HepG2 (cell line): ENCODE measurements around the gene TTLL10. TPM values are rescaled to one million over a fixed set of nuclear protein-coding genes. Genes with fewer than 3 reads are reported as not detected.

Experiments
- ATAC-seq: fragments of 200-7000 bp; cut with Tn5 transposase; 3 replicates; pipeline ENCODE4 v1.9.1; 2020; ENCODE audit warnings: mild to moderate bottlenecking, moderate library complexity
- BruUV-seq: library from RNA; stranded (reverse); fragments of 400-500 nt; replicated peaks from 2 replicates; lab custom pipeline; 2021; lab: Mats Ljungman, UMichigan
- CTCF ChIA-PET: fragments of 300-600 bp; formaldehyde crosslinking; extraction: SDS; loops from one replicate; lab custom pipeline; 2021; ENCODE audit warnings: low total read pairs, inconsistent platforms, low intra/inter-chr PET ratio; lab: Yijun Ruan, JAX
- POLR2A ChIA-PET: fragments of 350-600 bp; sonication (Branson Sonifier 250); formaldehyde crosslinking; loops from one replicate; lab custom pipeline; 2020; ENCODE audit warnings: antibody characterized with exemption, inconsistent platforms; lab: Yijun Ruan, JAX
- DNase-seq: peaks from one replicate; pipeline ENCODE4 v3.0.0-alpha.2; 2015; ENCODE audit warnings: low spot score
- FAIRE-seq: peaks from 3 replicates; lab custom pipeline; 2011; peaks lifted over from hg19 to GRCh38; lab: Jason Lieb, UNC
- H2AFZ ChIP-seq: one replicate; pipeline ENCODE4 v1.6.1; 2011; ENCODE audit warnings: low read length, inconsistent platforms
- H3K27ac ChIP-seq: fragments of 300-600 bp; 3 replicates; pipeline ENCODE4 v1.8.0; 2011; ENCODE audit warnings: mixed run types, mild to moderate bottlenecking, mixed read lengths, low read length, inconsistent platforms; ENCODE audit not compliant: insufficient read depth; ENCODE audit errors: extremely low read length
- H3K27me3 ChIP-seq, 2 experiments: fragments of 200-600 bp in 1 of 2; 2 replicates in 1 of 2; 3 replicates in 1 of 2; pipeline versions ENCODE4 v1.6.0 to v1.8.0; 2011; ENCODE audit warnings: low read length in 2 of 2, mild to moderate bottlenecking in 2 of 2, moderate library complexity in 2 of 2, inconsistent platforms in 1 of 2; ENCODE audit not compliant: insufficient read depth in 2 of 2, control insufficient read depth in 1 of 2
- H3K36me3 ChIP-seq, 2 experiments: fragments of 200-600 bp in 1 of 2; replicated peaks in 1 of 2; 2 replicates in 1 of 2; 3 replicates in 1 of 2; pipeline versions ENCODE4 v1.5.1 to v1.8.0; 2011; ENCODE audit warnings: low read length in 2 of 2, inconsistent platforms in 1 of 2; ENCODE audit not compliant: insufficient read depth in 2 of 2, control insufficient read depth in 1 of 2
- H3K4me1 ChIP-seq: 2 replicates; pipeline ENCODE4 v1.5.1; 2012; ENCODE audit warnings: low read length, inconsistent platforms; ENCODE audit not compliant: insufficient read depth
- H3K4me2 ChIP-seq: 2 replicates; pipeline ENCODE4 v1.6.0; 2011; ENCODE audit warnings: low read depth, low read length, inconsistent platforms
- H3K4me3 ChIP-seq, 3 experiments: fragments of 200-600 bp in 1 of 3; sonication (generic), shearing (Covaris generic) in 1 of 3; replicated peaks in 1 of 3; 2 replicates each; pipeline ENCODE4 v1.5.1; 2011 to 2016; ENCODE audit warnings: low read length in 3 of 3, inconsistent platforms in 2 of 3, low read depth in 2 of 3, mild to moderate bottlenecking in 2 of 3, control low read depth in 1 of 3, mixed read lengths in 1 of 3; ENCODE audit not compliant: insufficient read depth in 1 of 3
- H3K79me2 ChIP-seq: one replicate; pipeline ENCODE4 v1.6.1; 2011; ENCODE audit warnings: low read length, inconsistent platforms; ENCODE audit not compliant: insufficient read depth
- H3K9ac ChIP-seq: 2 replicates; pipeline ENCODE4 v1.6.0; 2011; ENCODE audit warnings: mild to moderate bottlenecking, low read depth, low read length, inconsistent platforms; ENCODE audit not compliant: insufficient read depth
- H3K9me3 ChIP-seq: 2 replicates; pipeline ENCODE4 v1.5.1; 2012; ENCODE audit warnings: mild to moderate bottlenecking, low read length
- H4K20me1 ChIP-seq: 2 replicates; pipeline ENCODE4 v1.6.0; 2011; ENCODE audit warnings: inconsistent platforms, mild to moderate bottlenecking, low read length, moderate library complexity; ENCODE audit not compliant: insufficient read depth
- CSRNP2 ChIP-seq: sonication (generic); formaldehyde crosslinking; conservative IDR thresholded peaks from 2 replicates; pipeline ENCODE4 v1.8.0; 2022; ENCODE audit warnings: low read depth, missing genetic modification reagents
- MED8 ChIP-seq: sonication (generic); formaldehyde crosslinking; IDR thresholded peaks from 2 replicates; pipeline ENCODE4 v1.8.1; 2023; ENCODE audit warnings: mild to moderate bottlenecking, missing genetic modification reagents; ENCODE audit not compliant: insufficient replicate concordance
- NFE2 ChIP-seq: sonication (generic); formaldehyde crosslinking; IDR thresholded peaks from 2 replicates; pipeline ENCODE4 v1.4.0; 2020; ENCODE audit warnings: missing genetic modification reagents
- TARDBP ChIP-seq: sonication (generic); formaldehyde crosslinking; IDR thresholded peaks from 2 replicates; pipeline ENCODE4 v1.8.0; 2022; ENCODE audit warnings: mild to moderate bottlenecking, missing genetic modification reagents
- TBX2 ChIP-seq: sonication (generic); formaldehyde crosslinking; IDR thresholded peaks from 2 replicates; pipeline ENCODE4 v1.5.0; 2020; ENCODE audit warnings: missing genetic modification reagents, mild to moderate bottlenecking, borderline replicate concordance
- WGBS: methylation state at CpG from one replicate; pipeline ENCODE4 v1.1.6; 2017; ENCODE audit warnings: low lambda C conversion rate; 5-methylcytosine and 5-hydroxymethylcytosine counted together
- in situ Hi-C: cut with HindIII; loops from 2 replicates; pipeline ENCODE4 v1.10.0; 2017; ENCODE audit warnings: low pct_unique_long_range_greater_than_20kb; ENCODE audit not compliant: extremely low pct_ligation_motif_present
- intact Hi-C: fragments of 100-400 bp; cut with micrococcal nuclease; formaldehyde crosslinking; loops from one replicate; pipeline ENCODE4 v1.10.0; 2022; ENCODE audit not compliant: unreplicated experiment
- polyA plus RNA-seq, 8 experiments: library from polyadenylated mRNA; depleted of rRNA in 3 of 8; stranded (reverse) in 7 of 8; unstranded in 1 of 8; fragments of >200 nt; fragmentation: Illumina TruSeq in 4 of 8; extraction: Trizol in 4 of 8; gene quantifications; 2 replicates each; pipeline versions ENCODE4 v1.2.1 to v1.2.3, GENCODE V29; 2011 to 2016; ENCODE audit warnings: low read depth in 4 of 8, missing spikeins in 1 of 8, mixed read lengths in 1 of 8; ENCODE audit not compliant: insufficient read depth in 1 of 8
- total RNA-seq, 5 experiments: library from RNA; depleted of rRNA; stranded (reverse); fragments of >200 nt; fragmentation: Illumina TruSeq; extraction: Trizol; gene quantifications; 2 replicates each; pipeline ENCODE4 v1.2.3, GENCODE V29; 2016; ENCODE audit warnings: low read depth in 1 of 5
- TF ChIP-seq, protein P1 (sequence below): fragments of 450-650 bp; IDR thresholded peaks from 2 replicates; pipeline ENCODE4 v1.6.1; 2017
- TF ChIP-seq, protein P2 (sequence below): conservative IDR thresholded peaks from 2 replicates; pipeline ENCODE4 v1.6.1; 2018; ENCODE audit warnings: missing genetic modification reagents
- TF ChIP-seq, protein P3 (sequence below): sonication (generic); formaldehyde crosslinking; IDR thresholded peaks from 2 replicates; pipeline ENCODE4 v1.4.0; 2020; ENCODE audit warnings: missing genetic modification reagents; ENCODE audit errors: not compliant biosample characterization
- TF ChIP-seq, protein P4 (sequence below): sonication (generic); formaldehyde crosslinking; IDR thresholded peaks from 2 replicates; pipeline ENCODE4 v1.4.0; 2020; ENCODE audit warnings: low read depth, missing genetic modification reagents

The TTLL10 gene
- total and polyA plus RNA-seq, 2 of the 13 experiments (the other 11 are each of a cell fraction or from before 2014, with no cell fraction given): not detected

DNA sequence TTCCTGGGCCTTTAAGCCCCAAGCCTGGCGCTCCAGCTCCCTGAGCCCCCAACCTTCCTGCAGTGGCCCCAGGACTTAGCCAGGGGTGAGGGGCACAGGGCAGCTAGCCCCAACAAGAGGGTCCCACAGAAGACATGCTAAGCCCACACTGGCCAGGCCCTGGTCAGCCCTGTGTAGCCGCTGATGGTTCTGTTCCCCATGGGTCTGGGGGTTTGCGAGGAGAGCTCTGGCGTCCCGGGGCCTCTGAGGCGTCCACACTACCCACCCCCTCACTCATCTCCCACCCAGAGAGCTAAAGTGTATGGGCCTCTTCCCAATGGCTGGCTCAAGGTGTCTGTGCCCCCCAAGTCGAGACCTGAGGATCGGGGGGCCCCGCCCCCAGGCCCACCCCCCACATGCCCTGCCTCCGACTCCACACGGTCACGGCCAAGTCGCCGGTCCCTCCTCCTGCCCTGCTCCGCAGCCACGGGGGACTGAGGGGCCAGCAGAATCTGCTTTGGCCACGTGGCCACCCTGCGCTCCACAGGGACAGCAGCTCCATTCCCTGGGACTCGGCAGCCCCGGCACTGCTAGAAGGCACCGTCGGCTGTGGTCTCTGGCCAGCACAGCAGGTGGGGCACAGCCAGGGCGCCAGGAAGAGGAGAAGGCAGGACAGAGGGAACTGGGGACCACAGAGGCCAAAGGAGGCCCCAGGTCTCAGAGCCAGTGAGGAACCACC is 24.9 kb downstream of the TTLL10 start (continued):
- TF ChIP-seq NFE2 (CRISPR knock-in tag) (no peak), CSRNP2 (no peak)
- TF ChIP-seq, protein P1, sequence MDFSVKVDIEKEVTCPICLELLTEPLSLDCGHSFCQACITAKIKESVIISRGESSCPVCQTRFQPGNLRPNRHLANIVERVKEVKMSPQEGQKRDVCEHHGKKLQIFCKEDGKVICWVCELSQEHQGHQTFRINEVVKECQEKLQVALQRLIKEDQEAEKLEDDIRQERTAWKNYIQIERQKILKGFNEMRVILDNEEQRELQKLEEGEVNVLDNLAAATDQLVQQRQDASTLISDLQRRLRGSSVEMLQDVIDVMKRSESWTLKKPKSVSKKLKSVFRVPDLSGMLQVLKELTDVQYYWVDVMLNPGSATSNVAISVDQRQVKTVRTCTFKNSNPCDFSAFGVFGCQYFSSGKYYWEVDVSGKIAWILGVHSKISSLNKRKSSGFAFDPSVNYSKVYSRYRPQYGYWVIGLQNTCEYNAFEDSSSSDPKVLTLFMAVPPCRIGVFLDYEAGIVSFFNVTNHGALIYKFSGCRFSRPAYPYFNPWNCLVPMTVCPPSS: no peak
- TF ChIP-seq, protein P2, sequence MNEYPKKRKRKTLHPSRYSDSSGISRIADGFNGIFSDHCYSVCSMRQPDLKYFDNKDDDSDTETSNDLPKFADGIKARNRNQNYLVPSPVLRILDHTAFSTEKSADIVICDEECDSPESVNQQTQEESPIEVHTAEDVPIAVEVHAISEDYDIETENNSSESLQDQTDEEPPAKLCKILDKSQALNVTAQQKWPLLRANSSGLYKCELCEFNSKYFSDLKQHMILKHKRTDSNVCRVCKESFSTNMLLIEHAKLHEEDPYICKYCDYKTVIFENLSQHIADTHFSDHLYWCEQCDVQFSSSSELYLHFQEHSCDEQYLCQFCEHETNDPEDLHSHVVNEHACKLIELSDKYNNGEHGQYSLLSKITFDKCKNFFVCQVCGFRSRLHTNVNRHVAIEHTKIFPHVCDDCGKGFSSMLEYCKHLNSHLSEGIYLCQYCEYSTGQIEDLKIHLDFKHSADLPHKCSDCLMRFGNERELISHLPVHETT: no peak
- TF ChIP-seq, all 625 proteins: peak for 0

- in situ Hi-C loops: no loop called here
- Histone ChIP-seq H3K27me3 (peaks cover 16 to 48% of the 10 kb centered on the region in 2 experiments; a peak in 4 of 5 replicates), H3K27ac (no peak overlapping the region), H3K4me2 (peak overlapping the region; percentile 23; the same call in 1 of the 2 replicates), H2AFZ (no peak overlapping the region), H4K20me1 (no peaks in the 10 kb centered on the region), H3K4me3 (no peak overlapping the region; a peak in 1 of 6 replicates), H3K79me2 (no peaks in the 10 kb centered on the region), H3K9me3 (peaks cover 8% of the 10 kb centered on the region), H3K9ac (no peak overlapping the region), H3K36me3 (no peaks in the 10 kb centered on the region), H3K4me1 (peaks cover 22% of the 10 kb centered on the region)
- no TSS peak for BruUV-seq
- ChIA-PET POLR2A (interaction anchor here (1.0 kb wide), 1 partner anchor 35 kb away, joined by 3 read pairs; no protein-coding TSS in a partner anchor), CTCF (no interaction called here)
- FAIRE-seq (no peak), ATAC-seq (peak; percentile 11), DNase-seq (no peak)
- WGBS: 15% methylated on average over 10 of the region's 22 CpGs
- intact Hi-C loops: no loop called here
- TF ChIP-seq TARDBP (CRISPR knock-in tag) (no peak), TBX2 (CRISPR knock-in tag) (peak; percentile 52; the same call in 1 of the 2 replicates), MED8 (no peak)
- TF ChIP-seq, protein P3, sequence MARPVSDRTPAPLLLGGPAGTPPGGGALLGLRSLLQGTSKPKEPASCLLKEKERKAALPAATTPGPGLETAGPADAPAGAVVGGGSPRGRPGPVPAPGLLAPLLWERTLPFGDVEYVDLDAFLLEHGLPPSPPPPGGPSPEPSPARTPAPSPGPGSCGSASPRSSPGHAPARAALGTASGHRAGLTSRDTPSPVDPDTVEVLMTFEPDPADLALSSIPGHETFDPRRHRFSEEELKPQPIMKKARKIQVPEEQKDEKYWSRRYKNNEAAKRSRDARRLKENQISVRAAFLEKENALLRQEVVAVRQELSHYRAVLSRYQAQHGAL (CRISPR knock-in tag): no peak
- TF ChIP-seq, protein P4, sequence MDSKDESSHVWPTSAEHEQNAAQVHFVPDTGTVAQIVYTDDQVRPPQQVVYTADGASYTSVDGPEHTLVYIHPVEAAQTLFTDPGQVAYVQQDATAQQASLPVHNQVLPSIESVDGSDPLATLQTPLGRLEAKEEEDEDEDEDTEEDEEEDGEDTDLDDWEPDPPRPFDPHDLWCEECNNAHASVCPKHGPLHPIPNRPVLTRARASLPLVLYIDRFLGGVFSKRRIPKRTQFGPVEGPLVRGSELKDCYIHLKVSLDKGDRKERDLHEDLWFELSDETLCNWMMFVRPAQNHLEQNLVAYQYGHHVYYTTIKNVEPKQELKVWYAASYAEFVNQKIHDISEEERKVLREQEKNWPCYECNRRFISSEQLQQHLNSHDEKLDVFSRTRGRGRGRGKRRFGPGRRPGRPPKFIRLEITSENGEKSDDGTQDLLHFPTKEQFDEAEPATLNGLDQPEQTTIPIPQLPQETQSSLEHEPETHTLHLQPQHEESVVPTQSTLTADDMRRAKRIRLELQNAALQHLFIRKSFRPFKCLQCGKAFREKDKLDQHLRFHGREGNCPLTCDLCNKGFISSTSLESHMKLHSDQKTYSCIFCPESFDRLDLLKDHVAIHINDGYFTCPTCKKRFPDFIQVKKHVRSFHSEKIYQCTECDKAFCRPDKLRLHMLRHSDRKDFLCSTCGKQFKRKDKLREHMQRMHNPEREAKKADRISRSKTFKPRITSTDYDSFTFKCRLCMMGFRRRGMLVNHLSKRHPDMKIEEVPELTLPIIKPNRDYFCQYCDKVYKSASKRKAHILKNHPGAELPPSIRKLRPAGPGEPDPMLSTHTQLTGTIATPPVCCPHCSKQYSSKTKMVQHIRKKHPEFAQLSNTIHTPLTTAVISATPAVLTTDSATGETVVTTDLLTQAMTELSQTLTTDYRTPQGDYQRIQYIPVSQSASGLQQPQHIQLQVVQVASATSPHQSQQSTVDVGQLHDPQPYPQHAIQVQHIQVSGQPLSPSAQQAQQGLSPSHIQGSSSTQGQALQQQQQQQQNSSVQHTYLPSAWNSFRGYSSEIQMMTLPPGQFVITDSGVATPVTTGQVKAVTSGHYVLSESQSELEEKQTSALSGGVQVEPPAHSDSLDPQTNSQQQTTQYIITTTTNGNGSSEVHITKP: peak; percentile 95
Measured at GRCh38 chr1:1199141-1199960, 25.7 kb downstream of the TTLL10 start.
